ENCODE measurements around the gene KCNIP4. TPM values are rescaled to one million over a fixed set of nuclear protein-coding genes. Genes with fewer than 3 reads are reported as not detected.
"Not testable (repeated sequence)": the region's sequence is repeated elsewhere in the genome, so short reads cannot be mapped to it uniquely, and the experiment has no call there.

The KCNIP4 gene
- total RNA-seq, 1 donor from 2014 or later: not detected

- intact Hi-C loops (cut with DNase I): no loop called here
- DNase-seq (ENCODE audit: low spot score): no peak
Observed at GRCh38 chr4:20829617-20830357, 1118.8 kb downstream of the KCNIP4 start.

GRCh38 chr4:20825505-20825904, 1123.1 kb downstream of the KCNIP4 start:
- ATAC-seq: no peak
- DNase-seq (ENCODE audit: low spot score): no peak
- intact Hi-C loops (cut with DNase I): no loop called here

More at GRCh38 chr4:20829617-20830357, 1118.8 kb downstream of the KCNIP4 start:
- ATAC-seq: no peak

GRCh38 chr4:20816287-20816686, 1132.3 kb downstream of the KCNIP4 start:
- intact Hi-C loops (cut with DNase I): no loop called here
- DNase-seq (ENCODE audit: low spot score): no peak
- no peak for ATAC-seq

GRCh38 chr4:20813700-20814099, 1134.9 kb downstream of the KCNIP4 start:
- ATAC-seq (no peak), DNase-seq (ENCODE audit: low spot score) (no peak)
- intact Hi-C loops (cut with DNase I): no loop called here

- no peak for DNase-seq (ENCODE audit: low spot score)
- intact Hi-C loops (cut with DNase I): no loop called here
- no peak for ATAC-seq
Observed at GRCh38 chr4:20809812-20810211, 1138.8 kb downstream of the KCNIP4 start.

- intact Hi-C loops (cut with DNase I): no loop called here
- ATAC-seq (no peak), DNase-seq (ENCODE audit: low spot score) (no peak)
Observed at GRCh38 chr4:20805716-20806115, 1142.9 kb downstream of the KCNIP4 start.

GRCh38 chr4:20787940-20788665, 1160.5 kb downstream of the KCNIP4 start:
- no peak for DNase-seq (ENCODE audit: low spot score)
- intact Hi-C loops (cut with DNase I): no loop called here
- ATAC-seq: no peak

GRCh38 chr4:20783134-20783533, 1165.4 kb downstream of the KCNIP4 start:
- intact Hi-C loops (cut with DNase I); ATAC-seq; DNase-seq (ENCODE audit: low spot score): not testable (repeated sequence)

- intact Hi-C loops (cut with DNase I): no loop called here
- DNase-seq (ENCODE audit: low spot score) (no peak), ATAC-seq (no peak)
Observed at GRCh38 chr4:20778896-20779295, 1169.7 kb downstream of the KCNIP4 start.

- DNase-seq (ENCODE audit: low spot score): peak; percentile 55
- peak; percentile 68 for ATAC-seq
- intact Hi-C loops (cut with DNase I): no loop called here
Observed at GRCh38 chr4:20773144-20773997, 1175.2 kb downstream of the KCNIP4 start.

- no peak for DNase-seq (ENCODE audit: low spot score)
- intact Hi-C loops (cut with DNase I): no loop called here
- no peak for ATAC-seq
Observed at GRCh38 chr4:20764366-20764992, 1184.1 kb downstream of the KCNIP4 start.

- ATAC-seq: no peak
- no peak for DNase-seq (ENCODE audit: low spot score)
- intact Hi-C loops (cut with DNase I): no loop called here
Observed at GRCh38 chr4:20761826-20762225, 1186.7 kb downstream of the KCNIP4 start.

- intact Hi-C loops (cut with DNase I): no loop called here
- DNase-seq (ENCODE audit: low spot score): no peak
Observed at GRCh38 chr4:20761382-20761781, 1187.2 kb downstream of the KCNIP4 start.

GRCh38 chr4:20760053-20760452, 1188.5 kb downstream of the KCNIP4 start:
- ATAC-seq: no peak
- DNase-seq (ENCODE audit: low spot score): no peak
- intact Hi-C loops (cut with DNase I): no loop called here

More at GRCh38 chr4:20761382-20761781, 1187.2 kb downstream of the KCNIP4 start:
- no peak for ATAC-seq

- intact Hi-C loops (cut with DNase I): no loop called here
- no peak for ATAC-seq
- DNase-seq (ENCODE audit: low spot score): no peak
Observed at GRCh38 chr4:20754036-20754435, 1194.5 kb downstream of the KCNIP4 start.

GRCh38 chr4:20752641-20753040, 1195.9 kb downstream of the KCNIP4 start:
- no peak for ATAC-seq
- intact Hi-C loops (cut with DNase I): no loop called here
- no peak for DNase-seq (ENCODE audit: low spot score)

GRCh38 chr4:20746000-20746399, 1202.6 kb downstream of the KCNIP4 start:
- intact Hi-C loops (cut with DNase I); DNase-seq (ENCODE audit: low spot score); ATAC-seq: not testable (repeated sequence)

- DNase-seq (ENCODE audit: low spot score) (no peak), ATAC-seq (no peak)
- intact Hi-C loops (cut with DNase I): no loop called here
Observed at GRCh38 chr4:20735931-20736330, 1212.6 kb downstream of the KCNIP4 start.

- ATAC-seq (no peak), DNase-seq (ENCODE audit: low spot score) (no peak)
- intact Hi-C loops (cut with DNase I): no loop called here
Observed at GRCh38 chr4:20724915-20725314, 1223.7 kb downstream of the KCNIP4 start.
